HFF-Myc (cell line): ENCODE measurements around the gene MAN2B1.
A peak's percentile ranks its signal among the peaks of the same experiment; 100 is the strongest.

Experiments used
- DNase-seq: peaks from one replicate; pipeline ENCODE4 v3.0.0-alpha.2; 2011; ENCODE audit warnings: low read depth; ENCODE audit errors: extremely low read depth
- H3K4me3 ChIP-seq: replicated peaks from 2 replicates; pipeline ENCODE4 v1.5.1; 2011; ENCODE audit warnings: low read depth, mild to moderate bottlenecking, control low read depth, low read length
- TF ChIP-seq, protein P1 (sequence below): IDR thresholded peaks from 2 replicates; pipeline ENCODE4 v1.5.1; 2012; ENCODE audit warnings: mild to moderate bottlenecking, low read depth, low read length, control low read depth; ENCODE audit errors: missing control alignments

MAN2B1 gene

DNA sequence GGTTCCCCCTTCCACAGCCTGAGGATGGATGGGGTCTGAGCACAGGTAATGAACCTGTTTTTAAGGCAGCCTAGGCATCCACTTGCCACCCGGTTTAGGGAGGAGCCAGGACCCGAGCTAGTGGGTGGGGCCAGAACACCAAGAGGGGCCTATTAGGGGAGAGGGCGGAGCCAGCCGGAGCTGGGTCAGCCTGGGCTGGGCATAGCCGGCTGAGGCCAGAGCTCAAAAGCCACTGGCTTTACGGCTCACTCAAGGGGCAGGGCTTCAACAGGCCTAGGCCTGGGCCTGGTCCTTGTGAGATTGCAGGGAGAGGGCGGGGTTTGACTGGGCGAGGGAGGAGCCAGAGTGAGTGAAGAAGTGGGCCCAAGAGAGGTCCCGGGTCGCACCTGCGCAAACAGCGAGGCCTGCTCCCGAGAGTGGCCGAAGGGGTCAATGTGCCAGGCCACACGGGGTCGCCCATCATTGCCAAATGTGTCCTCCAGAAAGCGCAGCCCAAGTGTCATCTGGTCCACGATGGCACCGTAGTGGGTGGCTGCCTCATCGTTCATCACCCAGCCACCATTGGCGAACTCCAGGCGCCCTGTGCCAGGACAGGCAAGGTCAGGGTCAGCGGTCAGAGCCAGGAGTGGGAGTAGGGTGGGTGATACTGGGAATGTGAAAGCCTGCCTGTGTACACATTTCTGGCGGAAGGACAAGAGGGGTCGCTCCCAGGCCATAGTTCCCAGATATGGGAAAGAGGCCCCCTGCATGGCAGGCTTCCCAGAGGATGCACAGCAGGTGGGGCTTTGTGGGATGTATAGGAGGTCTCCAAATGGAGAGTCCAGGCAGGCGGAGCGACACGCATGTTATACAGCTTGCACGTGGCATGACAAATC is 1.9 kb downstream of the MAN2B1 start:
- TF ChIP-seq, protein P1, sequence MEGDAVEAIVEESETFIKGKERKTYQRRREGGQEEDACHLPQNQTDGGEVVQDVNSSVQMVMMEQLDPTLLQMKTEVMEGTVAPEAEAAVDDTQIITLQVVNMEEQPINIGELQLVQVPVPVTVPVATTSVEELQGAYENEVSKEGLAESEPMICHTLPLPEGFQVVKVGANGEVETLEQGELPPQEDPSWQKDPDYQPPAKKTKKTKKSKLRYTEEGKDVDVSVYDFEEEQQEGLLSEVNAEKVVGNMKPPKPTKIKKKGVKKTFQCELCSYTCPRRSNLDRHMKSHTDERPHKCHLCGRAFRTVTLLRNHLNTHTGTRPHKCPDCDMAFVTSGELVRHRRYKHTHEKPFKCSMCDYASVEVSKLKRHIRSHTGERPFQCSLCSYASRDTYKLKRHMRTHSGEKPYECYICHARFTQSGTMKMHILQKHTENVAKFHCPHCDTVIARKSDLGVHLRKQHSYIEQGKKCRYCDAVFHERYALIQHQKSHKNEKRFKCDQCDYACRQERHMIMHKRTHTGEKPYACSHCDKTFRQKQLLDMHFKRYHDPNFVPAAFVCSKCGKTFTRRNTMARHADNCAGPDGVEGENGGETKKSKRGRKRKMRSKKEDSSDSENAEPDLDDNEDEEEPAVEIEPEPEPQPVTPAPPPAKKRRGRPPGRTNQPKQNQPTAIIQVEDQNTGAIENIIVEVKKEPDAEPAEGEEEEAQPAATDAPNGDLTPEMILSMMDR, result no peak
- no peak for DNase-seq
- H3K4me3 ChIP-seq, result no peak overlapping the region

DNA sequence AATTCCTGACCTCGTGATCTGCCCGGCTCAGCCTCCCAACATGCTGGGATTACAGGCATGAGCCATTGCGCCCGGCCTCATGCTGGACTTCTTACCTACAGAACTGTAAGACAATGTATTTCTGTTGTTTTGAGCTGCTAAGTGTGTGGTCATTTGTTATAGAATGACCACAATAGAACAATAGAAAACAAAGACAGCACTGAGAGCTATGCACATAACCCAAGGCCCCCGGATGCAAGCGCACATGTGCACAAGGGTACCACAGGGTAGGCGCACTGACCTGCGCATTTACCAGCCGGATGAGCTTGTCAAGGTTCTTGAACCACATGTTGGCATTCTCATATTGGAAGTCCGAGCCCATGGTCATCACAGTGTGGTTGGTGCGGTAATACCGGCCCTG is 5.6 kb downstream of the MAN2B1 start:
- no peak for DNase-seq
- H3K4me3 ChIP-seq, result no peak overlapping the region
- TF ChIP-seq, protein P1, result no peak

DNA sequence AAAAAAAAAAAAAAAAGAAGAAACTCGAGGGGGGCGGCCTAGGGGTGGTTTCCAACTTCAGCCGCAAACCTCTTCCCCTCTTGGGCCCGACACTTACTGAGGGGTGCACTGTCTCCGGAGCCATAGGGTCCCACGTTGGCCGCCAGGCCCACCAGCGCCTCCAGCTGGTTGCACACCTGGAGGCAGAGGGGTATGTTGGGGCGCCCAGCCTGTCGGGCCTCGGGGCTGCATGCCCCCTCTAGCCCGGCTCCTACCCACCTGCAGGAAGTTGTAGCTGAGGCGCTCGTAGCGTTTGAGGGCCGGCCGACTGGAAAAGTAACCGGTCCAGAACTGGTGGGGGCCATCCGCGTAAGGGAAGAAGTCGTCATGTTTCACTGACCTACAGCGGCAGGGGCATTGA is 8.6 kb downstream of the MAN2B1 start:
- H3K4me3 ChIP-seq, result no peak overlapping the region
- DNase-seq, result no peak
- TF ChIP-seq, protein P1, result peak; percentile 4

DNA sequence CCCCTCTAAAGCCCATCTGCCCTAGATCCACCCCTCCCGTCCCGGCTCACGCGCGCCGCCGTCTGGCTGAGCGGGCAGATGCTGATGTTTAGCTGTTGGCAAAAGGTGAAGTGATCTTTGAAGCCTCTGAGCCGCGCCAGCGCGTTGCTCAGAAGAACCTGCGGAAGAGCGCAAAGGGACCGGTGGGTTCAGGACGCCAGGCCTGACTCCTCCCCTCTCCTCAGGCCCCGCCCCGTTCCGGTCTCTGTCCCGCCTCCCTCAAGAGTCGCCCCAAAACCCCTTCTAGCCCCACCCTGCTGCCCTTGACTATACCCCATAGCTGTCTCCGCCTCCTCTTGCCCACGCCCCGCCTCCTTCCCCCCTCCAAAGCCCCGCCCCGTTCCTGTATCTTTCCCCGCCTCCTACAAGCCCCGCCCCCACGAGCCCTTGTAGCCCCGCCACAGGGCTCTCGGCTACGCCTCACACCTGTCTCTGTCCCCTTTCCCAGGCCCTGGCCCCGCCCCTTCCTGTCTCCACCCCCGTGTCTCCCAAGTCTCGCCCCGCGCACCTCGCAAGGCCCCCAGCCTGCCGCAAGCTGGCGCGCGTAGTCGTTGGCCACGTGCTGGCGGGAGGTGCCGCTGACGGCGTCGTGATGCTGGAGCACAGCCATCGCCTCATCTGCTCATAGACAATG is 9.5 kb downstream of the MAN2B1 start:
- DNase-seq, result no peak
- no peak overlapping the region for H3K4me3 ChIP-seq
- TF ChIP-seq, protein P1, result no peak

DNA sequence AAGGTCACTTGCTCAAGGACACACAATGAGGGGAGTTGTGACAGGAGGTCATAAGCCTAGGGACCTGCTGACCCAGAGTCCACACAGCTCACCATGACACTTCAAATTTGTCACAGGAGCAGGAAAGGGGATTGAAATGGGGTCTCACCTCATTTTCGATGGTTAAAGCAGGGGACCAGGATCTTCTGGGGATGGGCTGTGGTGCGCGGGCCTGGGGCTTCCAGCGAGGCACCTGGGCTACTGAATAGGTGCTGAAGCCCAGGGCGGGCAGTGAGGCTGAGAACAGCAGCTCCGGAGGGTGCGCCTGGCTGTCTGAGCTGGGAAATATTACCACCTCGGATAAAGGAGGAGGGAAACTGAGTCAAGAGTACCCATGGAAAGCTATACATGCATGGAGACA is 11.0 kb downstream of the MAN2B1 start:
- TF ChIP-seq, protein P1, result no peak
- H3K4me3 ChIP-seq, result no peak overlapping the region
- DNase-seq, result no peak

DNA sequence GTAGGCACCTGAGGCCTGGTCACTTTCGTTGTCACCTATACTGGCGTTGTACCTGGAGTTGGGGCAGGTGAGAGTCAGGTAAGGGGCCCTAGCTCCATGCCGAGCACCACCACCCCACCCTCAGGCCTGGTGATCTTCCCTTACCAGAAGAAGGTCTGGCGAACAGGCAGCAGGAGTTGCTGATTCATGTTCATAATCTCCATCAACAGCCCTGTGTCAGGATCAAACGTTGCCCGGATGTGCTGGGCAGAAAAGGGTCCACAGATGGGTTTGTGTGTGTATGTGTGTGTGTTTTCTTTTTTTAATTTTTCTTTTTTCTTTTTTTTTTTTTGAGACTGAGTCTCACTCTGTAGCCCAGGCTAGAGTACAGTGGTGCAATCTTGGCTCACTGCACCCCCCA is 14.3 kb downstream of the MAN2B1 start:
- H3K4me3 ChIP-seq, result no peak overlapping the region
- DNase-seq, result no peak
- TF ChIP-seq, protein P1, result no peak
